MCF 10A (cell line): ENCODE measurements around the gene AMPD2. TPM values are rescaled to one million over a fixed set of nuclear protein-coding genes. Genes with fewer than 3 reads are reported as not detected.

Experiments
- BruUV-seq: library from RNA; stranded (reverse); fragments of 400-500 nt; replicated peaks from 2 replicates; lab custom pipeline; 2021; lab: Mats Ljungman, UMichigan
- CTCF ChIA-PET: fragments of 300-600 bp; sonication (Branson Sonifier 250); formaldehyde crosslinking; extraction: SDS; loops from one replicate; lab custom pipeline; 2021; ENCODE audit warnings: antibody characterized with exemption, inconsistent platforms; lab: Yijun Ruan, JAX
- POLR2A ChIA-PET: fragments of 300-600, 350-650 bp; sonication (Branson Sonifier 250); formaldehyde crosslinking; extraction: SDS; loops from one replicate; lab custom pipeline; 2020; ENCODE audit warnings: antibody characterized with exemption, inconsistent platforms; lab: Yijun Ruan, JAX
- DNase-seq: peaks from one replicate; pipeline ENCODE4 v3.0.0-alpha.2; 2018; ENCODE audit not compliant: unreplicated experiment
- H3K27ac Mint-ChIP-seq: one replicate; pipeline ENCODE4 v1.8.0; 2022; ENCODE audit warnings: mild to moderate bottlenecking, low read depth, mixed read lengths; ENCODE audit not compliant: unreplicated experiment
- H3K27me3 Mint-ChIP-seq: one replicate; pipeline ENCODE4 v1.8.0; 2022; ENCODE audit warnings: mixed read lengths; ENCODE audit not compliant: insufficient read depth, unreplicated experiment
- H3K36me3 Mint-ChIP-seq: one replicate; pipeline ENCODE4 v1.8.0; 2022; ENCODE audit warnings: mild to moderate bottlenecking, moderate library complexity, mixed read lengths; ENCODE audit not compliant: insufficient read depth, unreplicated experiment
- H3K4me1 Mint-ChIP-seq: one replicate; pipeline ENCODE4 v1.8.0; 2022; ENCODE audit warnings: mixed read lengths; ENCODE audit not compliant: insufficient read depth, unreplicated experiment
- H3K4me3 Mint-ChIP-seq: one replicate; pipeline ENCODE4 v1.8.0; 2022; ENCODE audit warnings: mild to moderate bottlenecking, moderate library complexity, mixed read lengths; ENCODE audit not compliant: unreplicated experiment
- H3K9me3 Mint-ChIP-seq: one replicate; pipeline ENCODE4 v1.8.0; 2022; ENCODE audit warnings: mixed read lengths; ENCODE audit not compliant: unreplicated experiment
- CTCF ChIP-seq: fragments of 200-600 bp; IDR thresholded peaks from one replicate; pipeline ENCODE4 v1.8.0; 2022; ENCODE audit warnings: antibody characterized with exemption, mild to moderate bottlenecking; ENCODE audit not compliant: unreplicated experiment
- intact Hi-C: fragments of 100-400 bp; cut with micrococcal nuclease; formaldehyde crosslinking; loops from 2 replicates; pipeline ENCODE4 v1.14.1; 2022
- total RNA-seq: library from RNA; stranded (reverse); gene quantifications from 2 replicates; pipeline ENCODE4 v1.2.3, GENCODE V29; 2022

The AMPD2 gene
- total RNA-seq, 1 experiment from 2014 or later, result 49.5 TPM

- Mint-ChIP-seq H3K27ac (no peak overlapping the region), H3K4me1 (no peaks in the 10 kb centered on the region), H3K4me3 (no peak overlapping the region), H3K36me3 (peaks cover 84% of the 10 kb centered on the region), H3K9me3 (no peaks in the 10 kb centered on the region), H3K27me3 (no peaks in the 10 kb centered on the region)
- CTCF ChIA-PET, result no interaction called here
- DNase-seq, result no peak
- intact Hi-C loops, result no loop called here
- POLR2A ChIA-PET, result interaction anchor here (0.7 kb wide), 1 partner anchor 38 kb away, joined by 3 read pairs; the partner anchor contains the start of gene GNAI3
- no peak for TF ChIP-seq CTCF
- no TSS peak for BruUV-seq
These were observed 33.6 kb upstream of the AMPD2 start for GRCh38 chr1:109586055-109586454.

- Mint-ChIP-seq H3K36me3 (peaks cover 82% of the 10 kb centered on the region), H3K4me1 (no peaks in the 10 kb centered on the region), H3K9me3 (no peaks in the 10 kb centered on the region), H3K4me3 (no peak overlapping the region), H3K27ac (no peak overlapping the region), H3K27me3 (no peaks in the 10 kb centered on the region)
- TF ChIP-seq CTCF, result no peak
- intact Hi-C loops, result no loop called here
- POLR2A ChIA-PET, result no interaction called here
- no TSS peak for BruUV-seq
- CTCF ChIA-PET, result no interaction called here
- DNase-seq, result no peak
These were observed 30.5 kb upstream of the AMPD2 start for GRCh38 chr1:109589177-109589576.

- intact Hi-C loops, result no loop called here
- Mint-ChIP-seq H3K9me3 (no peaks in the 10 kb centered on the region), H3K36me3 (peaks cover 85% of the 10 kb centered on the region), H3K4me3 (no peak overlapping the region), H3K4me1 (no peaks in the 10 kb centered on the region), H3K27ac (no peak overlapping the region), H3K27me3 (no peaks in the 10 kb centered on the region)
- POLR2A ChIA-PET, result no interaction called here
- no peak for TF ChIP-seq CTCF
- no TSS peak for BruUV-seq
- DNase-seq, result no peak
- CTCF ChIA-PET, result no interaction called here
These were observed 30.0 kb upstream of the AMPD2 start for GRCh38 chr1:109589679-109590078.

GRCh38 chr1:109592916-109593315, 26.7 kb upstream of the AMPD2 start:
- TF ChIP-seq CTCF, result no peak
- BruUV-seq, result TSS peak; percentile 30
- intact Hi-C loops, result no loop called here
- ChIA-PET POLR2A (interaction anchor here (1.1 to 2.4 kb wide), 2 partner anchors 44 to 47 kb away, joined by 3 to 10 read pairs; partner anchors contain the start of gene GNAI3), CTCF (no interaction called here)
- Mint-ChIP-seq H3K27ac (no peak overlapping the region), H3K4me3 (no peak overlapping the region), H3K36me3 (peaks cover 77% of the 10 kb centered on the region), H3K9me3 (no peaks in the 10 kb centered on the region), H3K27me3 (no peaks in the 10 kb centered on the region), H3K4me1 (no peaks in the 10 kb centered on the region)
- DNase-seq, result no peak
